CD8-positive, alpha-beta memory T cell (primary cell): ENCODE results near the gene GHRHR. TPM values are rescaled to one million over a fixed set of nuclear protein-coding genes. Genes with fewer than 3 reads are reported as not detected.

Source experiments
- CTCF ChIA-PET: fragments of 350-600 bp; sonication (Branson Sonifier 250); formaldehyde crosslinking; loops from one replicate; lab custom pipeline; 2021; ENCODE audit warnings: antibody characterized with exemption; lab: Charles Lee
- POLR2A ChIA-PET: fragments of 350-600 bp; sonication (Branson Sonifier 250); formaldehyde crosslinking; loops from one replicate; lab custom pipeline; 2021; ENCODE audit warnings: antibody characterized with exemption; lab: Charles Lee
- DNase-seq, 5 donors: peaks; one replicate each; pipeline versions ENCODE4 v3.0.0 to v3.0.0-alpha.2; 2020 to 2022; ENCODE audit warnings: mixed read lengths in 1 of 5
- H3K27ac ChIP-seq: one replicate; pipeline ENCODE4 v1.7.0; 2013; ENCODE audit warnings: low read depth, mild to moderate bottlenecking, low read length, moderate library complexity
- H3K27me3 ChIP-seq: 2 replicates; pipeline ENCODE4 v1.7.0; 2013; ENCODE audit warnings: low read length, mild to moderate bottlenecking; ENCODE audit not compliant: insufficient read depth, poor library complexity, severe bottlenecking
- H3K36me3 ChIP-seq: 2 replicates; pipeline ENCODE4 v1.7.0; 2013; ENCODE audit warnings: mild to moderate bottlenecking, low read length, moderate library complexity; ENCODE audit not compliant: insufficient read depth
- H3K4me1 ChIP-seq: 2 replicates; pipeline ENCODE4 v1.7.0; 2013; ENCODE audit warnings: mild to moderate bottlenecking, low read length, moderate library complexity; ENCODE audit not compliant: insufficient read depth
- H3K4me3 ChIP-seq: 2 replicates; pipeline ENCODE4 v1.7.0; 2013; ENCODE audit warnings: mild to moderate bottlenecking, low read length
- H3K9me3 ChIP-seq: 2 replicates; pipeline ENCODE4 v1.7.0; 2013; ENCODE audit warnings: mild to moderate bottlenecking, low read length
- H3K27ac Mint-ChIP-seq, 8 donors: one replicate each; pipeline ENCODE4 v1.8.0; 2020 to 2021; ENCODE audit warnings: mixed read lengths in 8 of 8, mild to moderate bottlenecking in 6 of 8, inconsistent platforms in 3 of 8, moderate library complexity in 3 of 8
- H3K27me3 Mint-ChIP-seq, 2 donors: one replicate each; pipeline ENCODE4 v1.8.0; 2020 to 2021; ENCODE audit warnings: mixed read lengths in 2 of 2, mild to moderate bottlenecking in 1 of 2, moderate library complexity in 1 of 2
- H3K36me3 Mint-ChIP-seq, 3 donors: one replicate each; pipeline ENCODE4 v1.8.0; 2020 to 2021; ENCODE audit warnings: mixed read lengths in 3 of 3, inconsistent platforms in 1 of 3, mild to moderate bottlenecking in 1 of 3
- H3K4me1 Mint-ChIP-seq, 3 donors: one replicate each; pipeline ENCODE4 v1.8.0; 2020 to 2021; ENCODE audit warnings: mixed read lengths in 3 of 3, inconsistent platforms in 1 of 3, mild to moderate bottlenecking in 1 of 3
- H3K4me3 Mint-ChIP-seq, 7 donors: one replicate each; pipeline ENCODE4 v1.8.0; 2020 to 2021; ENCODE audit warnings: mixed read lengths in 7 of 7, mild to moderate bottlenecking in 6 of 7, moderate library complexity in 4 of 7, inconsistent platforms in 2 of 7
- H3K9me3 Mint-ChIP-seq, 5 donors: one replicate each; pipeline ENCODE4 v1.8.0; 2020 to 2022; ENCODE audit warnings: mixed read lengths in 5 of 5, mild to moderate bottlenecking in 3 of 5, moderate library complexity in 2 of 5, inconsistent platforms in 1 of 5
- polyA plus RNA-seq: library from polyadenylated mRNA; unstranded; fragments of 300-500 nt; fragmentation: Illumina TruSeq; gene quantifications from one replicate; pipeline ENCODE4 v1.2.3, GENCODE V29; 2021
- total RNA-seq, 2 experiments: library from RNA; stranded (reverse); gene quantifications; one replicate each; pipeline ENCODE4 v1.2.3, GENCODE V29; 2021

GHRHR gene
- total and polyA plus RNA-seq, 3 experiments from 2014 or later = not detected

DNA sequence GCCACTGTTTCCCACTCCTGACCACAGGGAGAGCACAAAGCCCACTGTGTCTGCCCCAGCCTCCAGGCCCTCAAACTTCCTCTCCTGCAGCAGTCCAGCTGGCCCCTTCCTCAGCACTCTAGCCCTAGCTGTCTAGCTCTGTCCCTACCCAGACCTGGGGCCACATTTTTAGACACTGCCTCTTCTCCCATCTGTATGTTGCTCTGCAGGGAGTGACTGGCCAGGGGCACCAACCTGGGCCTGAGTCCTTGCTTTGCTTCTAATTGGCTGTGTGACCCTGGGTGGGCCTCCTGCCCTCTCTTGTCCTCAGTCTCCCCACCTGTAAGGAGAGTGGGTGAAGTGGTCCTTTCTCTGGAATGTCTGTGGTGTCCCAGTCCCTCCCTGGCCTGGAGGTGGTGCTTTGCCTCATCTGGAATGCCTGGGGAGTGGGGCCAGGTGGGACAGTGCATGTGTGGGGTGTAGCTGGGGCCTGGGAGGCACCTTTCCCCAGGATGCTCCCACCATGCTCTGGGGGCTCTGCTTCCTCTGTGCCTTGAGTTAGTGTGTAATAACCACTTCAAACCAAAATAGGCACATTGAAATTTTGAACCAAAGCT is 27.0 kb upstream of the GHRHR start:
- ChIA-PET POLR2A (no interaction called here), CTCF (interaction anchor here (1.1 to 3.1 kb wide), 2 partner anchors 26 to 47 kb away, joined by 4 to 10 read pairs; no protein-coding TSS in a partner anchor)
- peaks cover 3% of the 10 kb centered on the region for H3K27me3 ChIP-seq
- DNase-seq = no peak
- H3K9me3 ChIP-seq = no peaks in the 10 kb centered on the region
- Mint-ChIP-seq H3K27ac (no peak overlapping the region), H3K9me3 (no peaks in the 10 kb centered on the region), H3K27me3 (peaks cover 14 to 31% of the 10 kb centered on the region in 2 donors), H3K36me3 (no peaks in the 10 kb centered on the region), H3K4me1 (no peaks in the 10 kb centered on the region), H3K4me3 (no peak overlapping the region)
- no peak overlapping the region for H3K4me3 ChIP-seq
- no peaks in the 10 kb centered on the region for H3K36me3 ChIP-seq
- no peaks in the 10 kb centered on the region for H3K4me1 ChIP-seq
- H3K27ac ChIP-seq = no peak overlapping the region

- no peak overlapping the region for H3K4me3 ChIP-seq
- Mint-ChIP-seq H3K27me3 (peaks cover 14 to 35% of the 10 kb centered on the region in 2 donors), H3K9me3 (no peaks in the 10 kb centered on the region), H3K4me3 (no peak overlapping the region), H3K4me1 (no peaks in the 10 kb centered on the region), H3K27ac (no peak overlapping the region), H3K36me3 (no peaks in the 10 kb centered on the region)
- H3K9me3 ChIP-seq = no peaks in the 10 kb centered on the region
- DNase-seq = no peak
- H3K27me3 ChIP-seq = peaks cover 3% of the 10 kb centered on the region
- no peaks in the 10 kb centered on the region for H3K4me1 ChIP-seq
- H3K36me3 ChIP-seq = no peaks in the 10 kb centered on the region
- no peak overlapping the region for H3K27ac ChIP-seq
- ChIA-PET CTCF (no interaction called here), POLR2A (no interaction called here)
These were observed 26.3 kb upstream of the GHRHR start for GRCh38 chr7:30937416-30937815.

- Mint-ChIP-seq H3K4me3 (no peak overlapping the region), H3K36me3 (no peaks in the 10 kb centered on the region), H3K27ac (no peak overlapping the region), H3K4me1 (no peaks in the 10 kb centered on the region), H3K27me3 (peaks cover 16 to 43% of the 10 kb centered on the region in 2 donors), H3K9me3 (peaks cover 0 to 4% (median 0%) of the 10 kb centered on the region in 5 donors)
- ChIA-PET POLR2A (no interaction called here), CTCF (interaction anchor here (0.6 to 2.3 kb wide), 3 partner anchors 9 to 136 kb away, joined by 3 to 9 read pairs (median 3); no protein-coding TSS in a partner anchor)
- H3K4me1 ChIP-seq = no peaks in the 10 kb centered on the region
- no peak overlapping the region for H3K27ac ChIP-seq
- no peaks in the 10 kb centered on the region for H3K9me3 ChIP-seq
- no peaks in the 10 kb centered on the region for H3K36me3 ChIP-seq
- H3K4me3 ChIP-seq = no peak overlapping the region
- peaks cover 3% of the 10 kb centered on the region for H3K27me3 ChIP-seq
- DNase-seq = peak; percentile 14 to 62 (median 32)
These were observed 25.1 kb upstream of the GHRHR start for GRCh38 chr7:30938435-30939316.

DNA sequence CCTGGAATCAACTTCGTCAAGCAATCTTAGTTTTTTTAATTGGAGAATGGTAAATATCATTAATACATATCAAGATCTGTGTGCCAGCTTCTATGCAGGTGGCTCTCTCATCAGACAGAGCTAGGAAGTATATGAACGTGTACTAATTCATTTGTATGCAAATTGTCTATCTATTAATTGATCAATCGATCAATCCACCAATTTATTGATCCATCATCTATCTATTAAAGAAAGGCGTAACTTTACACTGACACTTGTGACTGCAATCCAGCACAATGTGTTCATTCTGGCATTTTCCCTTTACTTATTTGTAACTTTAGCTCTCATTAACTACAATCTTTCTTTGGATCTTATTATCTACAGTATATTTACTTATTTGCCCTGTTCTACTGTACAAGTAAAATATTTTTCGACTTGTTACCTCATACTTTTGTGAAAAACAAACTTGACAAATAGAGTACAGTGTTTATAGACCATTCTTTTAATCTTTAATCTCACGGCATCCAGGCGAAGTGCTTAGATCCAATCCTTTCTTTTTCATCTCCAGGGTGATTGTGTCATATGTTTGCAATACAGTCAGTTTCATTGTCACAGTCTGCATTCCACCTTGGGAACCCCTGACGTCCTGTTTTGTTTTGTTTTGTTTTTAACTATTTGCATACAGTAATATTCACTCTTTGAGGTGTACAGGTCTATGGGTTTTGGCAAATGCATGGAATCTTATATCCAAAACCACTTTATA is 22.0 kb upstream of the GHRHR start:
- Mint-ChIP-seq H3K4me3 (no peak overlapping the region), H3K9me3 (peaks cover 10 to 16% (median 15%) of the 10 kb centered on the region in 5 donors), H3K4me1 (no peaks in the 10 kb centered on the region), H3K27ac (no peak overlapping the region), H3K27me3 (peaks cover 22 to 56% of the 10 kb centered on the region in 2 donors), H3K36me3 (no peaks in the 10 kb centered on the region)
- Histone ChIP-seq H3K27ac (no peak overlapping the region), H3K36me3 (no peaks in the 10 kb centered on the region), H3K27me3 (peaks cover 3% of the 10 kb centered on the region), H3K4me1 (no peaks in the 10 kb centered on the region), H3K9me3 (no peaks in the 10 kb centered on the region), H3K4me3 (no peak overlapping the region)
- DNase-seq = no peak
- POLR2A ChIA-PET = no interaction called here
- CTCF ChIA-PET = no interaction called here

GRCh38 chr7:30950197-30950596 is 13.6 kb upstream of the GHRHR start:
- Mint-ChIP-seq H3K27ac (no peak overlapping the region), H3K4me1 (no peaks in the 10 kb centered on the region), H3K9me3 (peaks cover 8 to 22% (median 9%) of the 10 kb centered on the region in 5 donors), H3K27me3 (peaks cover 13 to 46% of the 10 kb centered on the region in 2 donors), H3K4me3 (no peak overlapping the region), H3K36me3 (no peaks in the 10 kb centered on the region)
- Histone ChIP-seq H3K9me3 (no peaks in the 10 kb centered on the region), H3K4me1 (no peaks in the 10 kb centered on the region), H3K27me3 (no peaks in the 10 kb centered on the region), H3K4me3 (no peak overlapping the region), H3K36me3 (no peaks in the 10 kb centered on the region), H3K27ac (no peak overlapping the region)
- ChIA-PET POLR2A (no interaction called here), CTCF (no interaction called here)
- DNase-seq = no peak

- no peak overlapping the region for H3K4me3 ChIP-seq
- H3K4me1 ChIP-seq = no peaks in the 10 kb centered on the region
- ChIA-PET POLR2A (no interaction called here), CTCF (no interaction called here)
- DNase-seq = no peak
- H3K36me3 Mint-ChIP-seq = no peaks in the 10 kb centered on the region
- H3K9me3 ChIP-seq = no peaks in the 10 kb centered on the region
- no peaks in the 10 kb centered on the region for H3K4me1 Mint-ChIP-seq
- H3K9me3 Mint-ChIP-seq = peaks cover 7 to 19% (median 12%) of the 10 kb centered on the region in 5 donors
- H3K27me3 ChIP-seq = no peaks in the 10 kb centered on the region
- no peaks in the 10 kb centered on the region for H3K36me3 ChIP-seq
- H3K4me3 Mint-ChIP-seq = no peak overlapping the region
- H3K27ac Mint-ChIP-seq = no peak overlapping the region
- peaks cover 13 to 36% of the 10 kb centered on the region in 2 donors for H3K27me3 Mint-ChIP-seq
- H3K27ac ChIP-seq = no peak overlapping the region
These were observed 8.8 kb upstream of the GHRHR start for GRCh38 chr7:30954914-30955313.

DNA sequence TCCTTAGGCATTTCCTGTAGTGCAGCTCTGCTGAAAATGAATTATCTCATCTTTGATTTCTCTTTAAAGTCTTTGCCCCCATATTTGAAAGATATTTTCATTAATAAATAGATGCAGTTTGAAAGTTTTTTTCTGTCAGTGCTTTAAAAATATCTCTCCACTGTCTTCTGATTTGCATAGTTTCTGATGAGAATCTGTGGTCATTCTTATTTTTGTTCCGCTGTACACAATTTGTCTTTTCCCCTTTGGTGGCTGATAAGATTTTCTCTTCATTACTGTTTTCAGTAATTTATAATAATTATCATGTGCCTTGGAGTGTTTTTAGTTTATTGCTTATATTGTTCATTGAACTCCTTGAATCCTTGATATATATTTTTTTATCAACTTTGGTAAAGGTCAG is 7.0 kb upstream of the GHRHR start:
- DNase-seq = no peak
- Mint-ChIP-seq H3K27me3 (peaks cover 7 to 26% of the 10 kb centered on the region in 2 donors), H3K27ac (no peak overlapping the region), H3K4me3 (no peak overlapping the region), H3K9me3 (peaks cover 7 to 19% (median 12%) of the 10 kb centered on the region in 5 donors), H3K36me3 (no peaks in the 10 kb centered on the region), H3K4me1 (no peaks in the 10 kb centered on the region)
- ChIA-PET CTCF (no interaction called here), POLR2A (no interaction called here)
- Histone ChIP-seq H3K4me1 (no peaks in the 10 kb centered on the region), H3K27me3 (no peaks in the 10 kb centered on the region), H3K4me3 (no peak overlapping the region), H3K9me3 (no peaks in the 10 kb centered on the region), H3K27ac (no peak overlapping the region), H3K36me3 (no peaks in the 10 kb centered on the region)
